ENCODE measurements around the gene MYO10. TPM values are rescaled to one million over a fixed set of nuclear protein-coding genes. Genes with fewer than 3 reads are reported as not detected.

MYO10 gene
- total and polyA plus RNA-seq, 2 experiments from 2014 or later, result 119 to 276 TPM

DNA sequence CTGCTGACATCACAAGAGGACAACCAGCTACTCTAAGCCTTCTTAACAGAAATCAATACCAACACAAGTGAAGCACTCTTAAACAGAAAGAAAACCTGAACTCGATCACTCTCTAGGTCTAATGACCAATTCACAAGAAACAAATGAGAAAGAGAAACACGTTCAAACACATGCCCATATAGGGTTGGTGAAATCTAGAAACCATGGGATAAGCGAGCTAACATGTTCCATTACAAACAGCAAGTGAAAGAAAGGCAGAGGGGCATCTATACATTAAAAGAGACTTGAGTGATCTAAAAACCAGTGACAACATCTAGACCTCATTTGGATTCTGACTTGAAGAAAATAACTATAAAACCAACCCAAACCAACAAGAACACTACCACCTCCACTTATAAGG is 244.4 kb downstream of the MYO10 start (continued):
- TF ChIP-seq, protein P1, sequence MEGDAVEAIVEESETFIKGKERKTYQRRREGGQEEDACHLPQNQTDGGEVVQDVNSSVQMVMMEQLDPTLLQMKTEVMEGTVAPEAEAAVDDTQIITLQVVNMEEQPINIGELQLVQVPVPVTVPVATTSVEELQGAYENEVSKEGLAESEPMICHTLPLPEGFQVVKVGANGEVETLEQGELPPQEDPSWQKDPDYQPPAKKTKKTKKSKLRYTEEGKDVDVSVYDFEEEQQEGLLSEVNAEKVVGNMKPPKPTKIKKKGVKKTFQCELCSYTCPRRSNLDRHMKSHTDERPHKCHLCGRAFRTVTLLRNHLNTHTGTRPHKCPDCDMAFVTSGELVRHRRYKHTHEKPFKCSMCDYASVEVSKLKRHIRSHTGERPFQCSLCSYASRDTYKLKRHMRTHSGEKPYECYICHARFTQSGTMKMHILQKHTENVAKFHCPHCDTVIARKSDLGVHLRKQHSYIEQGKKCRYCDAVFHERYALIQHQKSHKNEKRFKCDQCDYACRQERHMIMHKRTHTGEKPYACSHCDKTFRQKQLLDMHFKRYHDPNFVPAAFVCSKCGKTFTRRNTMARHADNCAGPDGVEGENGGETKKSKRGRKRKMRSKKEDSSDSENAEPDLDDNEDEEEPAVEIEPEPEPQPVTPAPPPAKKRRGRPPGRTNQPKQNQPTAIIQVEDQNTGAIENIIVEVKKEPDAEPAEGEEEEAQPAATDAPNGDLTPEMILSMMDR (conservative IDR thresholded peaks at IDR 0.05; ENCODE audit: low read depth in 2 of 2), result no peak
- TF ChIP-seq, protein P2, sequence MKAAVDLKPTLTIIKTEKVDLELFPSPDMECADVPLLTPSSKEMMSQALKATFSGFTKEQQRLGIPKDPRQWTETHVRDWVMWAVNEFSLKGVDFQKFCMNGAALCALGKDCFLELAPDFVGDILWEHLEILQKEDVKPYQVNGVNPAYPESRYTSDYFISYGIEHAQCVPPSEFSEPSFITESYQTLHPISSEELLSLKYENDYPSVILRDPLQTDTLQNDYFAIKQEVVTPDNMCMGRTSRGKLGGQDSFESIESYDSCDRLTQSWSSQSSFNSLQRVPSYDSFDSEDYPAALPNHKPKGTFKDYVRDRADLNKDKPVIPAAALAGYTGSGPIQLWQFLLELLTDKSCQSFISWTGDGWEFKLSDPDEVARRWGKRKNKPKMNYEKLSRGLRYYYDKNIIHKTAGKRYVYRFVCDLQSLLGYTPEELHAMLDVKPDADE (IDR thresholded peaks at IDR 0.05), result no peak

DNA sequence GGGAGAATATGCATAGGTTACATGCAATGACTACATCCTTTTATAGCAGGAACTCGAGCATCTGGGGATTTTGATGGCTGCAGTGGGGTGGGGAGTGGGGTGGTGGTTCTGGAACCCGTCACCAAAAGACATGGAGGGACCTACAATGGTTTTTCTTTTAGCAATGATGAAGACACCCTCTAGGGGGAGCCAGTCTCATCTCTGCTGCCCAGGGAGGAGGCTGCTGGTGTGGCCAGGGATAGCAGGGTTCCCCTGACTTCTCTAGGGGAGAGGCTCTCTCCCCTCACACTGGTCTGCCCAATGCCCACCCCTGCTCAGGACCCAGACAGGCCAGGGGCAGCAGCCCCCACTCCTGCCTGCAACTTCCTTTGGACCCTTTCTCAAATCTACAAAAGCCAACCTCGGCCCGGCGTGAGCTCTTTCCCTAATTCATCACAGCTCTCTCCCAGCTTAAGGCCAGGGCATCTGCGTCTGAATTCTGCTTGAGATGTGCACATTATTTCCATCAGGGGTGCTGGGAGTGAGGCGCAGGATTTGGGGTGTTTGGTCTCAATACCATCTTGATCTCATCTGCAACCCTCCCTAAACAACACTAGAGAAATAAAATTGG is 245.7 kb downstream of the MYO10 start:
- H3K9me2 ChIP-seq (ENCODE audit: insufficient read depth), result no peaks in the 10 kb centered on the region
- Mint-ChIP-seq H3K36me3 (ENCODE audit: low read depth) (peaks cover 96% of the 10 kb centered on the region), H3K4me1 (peaks cover 6% of the 10 kb centered on the region; the same call in 2 of the 3 replicates), H3K27ac (peak overlapping the region; percentile 84), H3K4me3 (no peak overlapping the region), H3K27me3 (ENCODE audit: insufficient read depth, low read depth, poor library complexity) (peaks cover 9% of the 10 kb centered on the region), H3K9me3 (no peaks in the 10 kb centered on the region)
- H2AFZ ChIP-seq, result no peak overlapping the region
- peak; percentile 85 for DNase-seq (ENCODE audit: low spot score)
- H3K4me1 ChIP-seq (ENCODE audit: insufficient read depth), result no peaks in the 10 kb centered on the region; the same call in 1 of the 2 replicates
- H3K4me2 ChIP-seq, result no peak overlapping the region
- ATAC-seq, result peak; percentile 98
- TF ChIP-seq JUNB (IDR thresholded peaks at IDR 0.05; ENCODE audit: unreplicated experiment) (no peak), EZH2 (IDR thresholded peaks at IDR 0.05; ENCODE audit: low read depth, unreplicated experiment) (no peak)
- TF ChIP-seq, protein P3, sequence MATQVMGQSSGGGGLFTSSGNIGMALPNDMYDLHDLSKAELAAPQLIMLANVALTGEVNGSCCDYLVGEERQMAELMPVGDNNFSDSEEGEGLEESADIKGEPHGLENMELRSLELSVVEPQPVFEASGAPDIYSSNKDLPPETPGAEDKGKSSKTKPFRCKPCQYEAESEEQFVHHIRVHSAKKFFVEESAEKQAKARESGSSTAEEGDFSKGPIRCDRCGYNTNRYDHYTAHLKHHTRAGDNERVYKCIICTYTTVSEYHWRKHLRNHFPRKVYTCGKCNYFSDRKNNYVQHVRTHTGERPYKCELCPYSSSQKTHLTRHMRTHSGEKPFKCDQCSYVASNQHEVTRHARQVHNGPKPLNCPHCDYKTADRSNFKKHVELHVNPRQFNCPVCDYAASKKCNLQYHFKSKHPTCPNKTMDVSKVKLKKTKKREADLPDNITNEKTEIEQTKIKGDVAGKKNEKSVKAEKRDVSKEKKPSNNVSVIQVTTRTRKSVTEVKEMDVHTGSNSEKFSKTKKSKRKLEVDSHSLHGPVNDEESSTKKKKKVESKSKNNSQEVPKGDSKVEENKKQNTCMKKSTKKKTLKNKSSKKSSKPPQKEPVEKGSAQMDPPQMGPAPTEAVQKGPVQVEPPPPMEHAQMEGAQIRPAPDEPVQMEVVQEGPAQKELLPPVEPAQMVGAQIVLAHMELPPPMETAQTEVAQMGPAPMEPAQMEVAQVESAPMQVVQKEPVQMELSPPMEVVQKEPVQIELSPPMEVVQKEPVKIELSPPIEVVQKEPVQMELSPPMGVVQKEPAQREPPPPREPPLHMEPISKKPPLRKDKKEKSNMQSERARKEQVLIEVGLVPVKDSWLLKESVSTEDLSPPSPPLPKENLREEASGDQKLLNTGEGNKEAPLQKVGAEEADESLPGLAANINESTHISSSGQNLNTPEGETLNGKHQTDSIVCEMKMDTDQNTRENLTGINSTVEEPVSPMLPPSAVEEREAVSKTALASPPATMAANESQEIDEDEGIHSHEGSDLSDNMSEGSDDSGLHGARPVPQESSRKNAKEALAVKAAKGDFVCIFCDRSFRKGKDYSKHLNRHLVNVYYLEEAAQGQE (IDR thresholded peaks at IDR 0.05; ENCODE audit: unreplicated experiment), result no peak
- TF ChIP-seq, protein P1 (conservative IDR thresholded peaks at IDR 0.05; ENCODE audit: low read depth in 2 of 2), result peak; percentile 75 to 82
- TF ChIP-seq, protein P4, sequence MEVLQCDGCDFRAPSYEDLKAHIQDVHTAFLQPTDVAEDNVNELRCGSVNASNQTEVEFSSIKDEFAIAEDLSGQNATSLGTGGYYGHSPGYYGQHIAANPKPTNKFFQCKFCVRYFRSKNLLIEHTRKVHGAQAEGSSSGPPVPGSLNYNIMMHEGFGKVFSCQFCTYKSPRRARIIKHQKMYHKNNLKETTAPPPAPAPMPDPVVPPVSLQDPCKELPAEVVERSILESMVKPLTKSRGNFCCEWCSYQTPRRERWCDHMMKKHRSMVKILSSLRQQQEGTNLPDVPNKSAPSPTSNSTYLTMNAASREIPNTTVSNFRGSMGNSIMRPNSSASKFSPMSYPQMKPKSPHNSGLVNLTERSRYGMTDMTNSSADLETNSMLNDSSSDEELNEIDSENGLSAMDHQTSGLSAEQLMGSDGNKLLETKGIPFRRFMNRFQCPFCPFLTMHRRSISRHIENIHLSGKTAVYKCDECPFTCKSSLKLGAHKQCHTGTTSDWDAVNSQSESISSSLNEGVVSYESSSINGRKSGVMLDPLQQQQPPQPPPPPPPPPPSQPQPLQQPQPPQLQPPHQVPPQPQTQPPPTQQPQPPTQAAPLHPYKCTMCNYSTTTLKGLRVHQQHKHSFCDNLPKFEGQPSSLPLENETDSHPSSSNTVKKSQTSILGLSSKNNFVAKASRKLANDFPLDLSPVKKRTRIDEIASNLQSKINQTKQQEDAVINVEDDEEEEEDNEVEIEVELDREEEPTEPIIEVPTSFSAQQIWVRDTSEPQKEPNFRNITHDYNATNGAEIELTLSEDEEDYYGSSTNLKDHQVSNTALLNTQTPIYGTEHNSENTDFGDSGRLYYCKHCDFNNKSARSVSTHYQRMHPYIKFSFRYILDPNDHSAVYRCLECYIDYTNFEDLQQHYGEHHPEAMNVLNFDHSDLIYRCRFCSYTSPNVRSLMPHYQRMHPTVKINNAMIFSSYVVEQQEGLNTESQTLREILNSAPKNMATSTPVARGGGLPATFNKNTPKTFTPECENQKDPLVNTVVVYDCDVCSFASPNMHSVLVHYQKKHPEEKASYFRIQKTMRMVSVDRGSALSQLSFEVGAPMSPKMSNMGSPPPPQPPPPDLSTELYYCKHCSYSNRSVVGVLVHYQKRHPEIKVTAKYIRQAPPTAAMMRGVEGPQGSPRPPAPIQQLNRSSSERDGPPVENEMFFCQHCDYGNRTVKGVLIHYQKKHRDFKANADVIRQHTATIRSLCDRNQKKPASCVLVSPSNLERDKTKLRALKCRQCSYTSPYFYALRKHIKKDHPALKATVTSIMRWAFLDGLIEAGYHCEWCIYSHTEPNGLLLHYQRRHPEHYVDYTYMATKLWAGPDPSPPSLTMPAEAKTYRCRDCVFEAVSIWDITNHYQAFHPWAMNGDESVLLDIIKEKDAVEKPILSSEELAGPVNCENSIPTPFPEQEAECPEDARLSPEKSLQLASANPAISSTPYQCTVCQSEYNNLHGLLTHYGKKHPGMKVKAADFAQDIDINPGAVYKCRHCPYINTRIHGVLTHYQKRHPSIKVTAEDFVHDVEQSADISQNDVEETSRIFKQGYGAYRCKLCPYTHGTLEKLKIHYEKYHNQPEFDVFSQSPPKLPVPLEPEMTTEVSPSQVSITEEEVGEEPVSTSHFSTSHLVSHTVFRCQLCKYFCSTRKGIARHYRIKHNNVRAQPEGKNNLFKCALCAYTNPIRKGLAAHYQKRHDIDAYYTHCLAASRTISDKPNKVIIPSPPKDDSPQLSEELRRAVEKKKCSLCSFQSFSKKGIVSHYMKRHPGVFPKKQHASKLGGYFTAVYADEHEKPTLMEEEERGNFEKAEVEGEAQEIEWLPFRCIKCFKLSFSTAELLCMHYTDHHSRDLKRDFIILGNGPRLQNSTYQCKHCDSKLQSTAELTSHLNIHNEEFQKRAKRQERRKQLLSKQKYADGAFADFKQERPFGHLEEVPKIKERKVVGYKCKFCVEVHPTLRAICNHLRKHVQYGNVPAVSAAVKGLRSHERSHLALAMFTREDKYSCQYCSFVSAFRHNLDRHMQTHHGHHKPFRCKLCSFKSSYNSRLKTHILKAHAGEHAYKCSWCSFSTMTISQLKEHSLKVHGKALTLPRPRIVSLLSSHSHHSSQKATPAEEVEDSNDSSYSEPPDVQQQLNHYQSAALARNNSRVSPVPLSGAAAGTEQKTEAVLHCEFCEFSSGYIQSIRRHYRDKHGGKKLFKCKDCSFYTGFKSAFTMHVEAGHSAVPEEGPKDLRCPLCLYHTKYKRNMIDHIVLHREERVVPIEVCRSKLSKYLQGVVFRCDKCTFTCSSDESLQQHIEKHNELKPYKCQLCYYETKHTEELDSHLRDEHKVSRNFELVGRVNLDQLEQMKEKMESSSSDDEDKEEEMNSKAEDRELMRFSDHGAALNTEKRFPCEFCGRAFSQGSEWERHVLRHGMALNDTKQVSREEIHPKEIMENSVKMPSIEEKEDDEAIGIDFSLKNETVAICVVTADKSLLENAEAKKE (CRISPR knock-in tag; IDR thresholded peaks at IDR 0.05), result no peak
- no peaks in the 10 kb centered on the region for H3K27me3 ChIP-seq (ENCODE audit: insufficient read depth)
- H3K27ac ChIP-seq (ENCODE audit: low read depth), result peak overlapping the region; percentile 78
- peaks cover 74% of the 10 kb centered on the region for H3K79me2 ChIP-seq (replicated peaks; ENCODE audit: insufficient read depth)
- H3K36me3 ChIP-seq (ENCODE audit: insufficient read depth), result peaks cover 67% of the 10 kb centered on the region
- H3K4me3 ChIP-seq, result no peak overlapping the region
- H3F3A ChIP-seq (replicated peaks; ENCODE audit: low read depth), result peaks cover 19% of the 10 kb centered on the region; the same call in 1 of the 2 replicates
- peaks cover 24% of the 10 kb centered on the region for H4K20me1 ChIP-seq (replicated peaks; ENCODE audit: insufficient read depth)

Measured in GM23338 (cell line).